Astrocyte (in vitro differentiated cells and primary cell): Measurements from ENCODE around the gene RPS6KA4. TPM values are rescaled to one million over a fixed set of nuclear protein-coding genes. Genes with fewer than 3 reads are reported as not detected.

Source experiments
- DNase-seq: peaks from one replicate; pipeline ENCODE4 v3.0.0-alpha.2; 2010; ENCODE audit warnings: low read depth
- FAIRE-seq: peaks from 2 replicates; lab custom pipeline; 2011; peaks lifted over from hg19 to GRCh38; lab: Jason Lieb, UNC
- H2AFZ ChIP-seq: 2 replicates; pipeline ENCODE4 v1.6.0; 2012; ENCODE audit warnings: low read depth, low read length, inconsistent platforms
- H3K27ac ChIP-seq: 2 replicates; pipeline ENCODE4 v1.5.1; 2011; ENCODE audit warnings: low read depth, low read length, inconsistent platforms
- H3K27me3 ChIP-seq: 2 replicates; pipeline ENCODE4 v1.6.0; 2011; ENCODE audit warnings: low read length, inconsistent platforms; ENCODE audit not compliant: insufficient read depth
- H3K36me3 ChIP-seq: 2 replicates; pipeline ENCODE4 v1.5.1; 2011; ENCODE audit warnings: low read length, inconsistent platforms; ENCODE audit not compliant: insufficient read depth
- H3K4me1 ChIP-seq: 2 replicates; pipeline ENCODE4 v1.5.1; 2011; ENCODE audit warnings: low read length, inconsistent platforms; ENCODE audit not compliant: insufficient read depth
- H3K4me2 ChIP-seq: 2 replicates; pipeline ENCODE4 v1.6.0; 2012; ENCODE audit warnings: low read length, inconsistent platforms
- H3K4me3 ChIP-seq: 2 replicates; pipeline ENCODE4 v1.5.1; 2011; ENCODE audit warnings: low read depth, mild to moderate bottlenecking, low read length, inconsistent platforms; ENCODE audit not compliant: insufficient read depth
- H3K79me2 ChIP-seq: 2 replicates; pipeline ENCODE4 v1.6.0; 2012; ENCODE audit warnings: mild to moderate bottlenecking, low read length, inconsistent platforms; ENCODE audit not compliant: insufficient read depth
- H3K9ac ChIP-seq: 2 replicates; pipeline ENCODE4 v1.6.0; 2012; ENCODE audit warnings: mild to moderate bottlenecking, low read length, inconsistent platforms
- H3K9me3 ChIP-seq: 2 replicates; pipeline ENCODE4 v1.5.1; 2012; ENCODE audit warnings: low read depth, mild to moderate bottlenecking, low read length, inconsistent platforms; ENCODE audit not compliant: insufficient read depth
- H4K20me1 ChIP-seq: 2 replicates; pipeline ENCODE4 v1.6.0; 2012; ENCODE audit warnings: low read length, inconsistent platforms; ENCODE audit not compliant: insufficient read depth
- H3K27ac Mint-ChIP-seq: one replicate; pipeline ENCODE4 v1.8.0; 2021; ENCODE audit warnings: mild to moderate bottlenecking, mixed read lengths; ENCODE audit not compliant: unreplicated experiment
- H3K27me3 Mint-ChIP-seq: one replicate; pipeline ENCODE4 v1.8.0; 2021; ENCODE audit warnings: low read depth, mixed read lengths; ENCODE audit not compliant: unreplicated experiment
- H3K36me3 Mint-ChIP-seq: one replicate; pipeline ENCODE4 v1.8.0; 2021; ENCODE audit warnings: low read depth, mixed read lengths; ENCODE audit not compliant: unreplicated experiment
- H3K4me1 Mint-ChIP-seq: one replicate; pipeline ENCODE4 v1.8.0; 2021; ENCODE audit warnings: low read depth, mixed read lengths; ENCODE audit not compliant: unreplicated experiment
- H3K4me3 Mint-ChIP-seq: one replicate; pipeline ENCODE4 v1.8.0; 2021; ENCODE audit warnings: mild to moderate bottlenecking, moderate library complexity, mixed read lengths; ENCODE audit not compliant: unreplicated experiment
- H3K9me3 Mint-ChIP-seq: one replicate; pipeline ENCODE4 v1.8.0; 2021; ENCODE audit warnings: mild to moderate bottlenecking, mixed read lengths; ENCODE audit not compliant: unreplicated experiment
- CTCF ChIP-seq: IDR thresholded peaks from 2 replicates; pipeline ENCODE4 v1.5.1; 2011; ENCODE audit warnings: low read depth, mild to moderate bottlenecking, inconsistent platforms, low read length, moderate library complexity; ENCODE audit not compliant: insufficient read depth
- EZH2 ChIP-seq: IDR thresholded peaks from 2 replicates; pipeline ENCODE4 v1.6.1; 2012; ENCODE audit warnings: mild to moderate bottlenecking, low read length, inconsistent platforms; ENCODE audit not compliant: insufficient read depth
- total RNA-seq: library from RNA; stranded (reverse); gene quantifications from 2 replicates; pipeline ENCODE4 v1.2.1, GENCODE V29; 2021

RPS6KA4 gene
- total RNA-seq, 1 donor from 2014 or later = 36.2 TPM

DNA sequence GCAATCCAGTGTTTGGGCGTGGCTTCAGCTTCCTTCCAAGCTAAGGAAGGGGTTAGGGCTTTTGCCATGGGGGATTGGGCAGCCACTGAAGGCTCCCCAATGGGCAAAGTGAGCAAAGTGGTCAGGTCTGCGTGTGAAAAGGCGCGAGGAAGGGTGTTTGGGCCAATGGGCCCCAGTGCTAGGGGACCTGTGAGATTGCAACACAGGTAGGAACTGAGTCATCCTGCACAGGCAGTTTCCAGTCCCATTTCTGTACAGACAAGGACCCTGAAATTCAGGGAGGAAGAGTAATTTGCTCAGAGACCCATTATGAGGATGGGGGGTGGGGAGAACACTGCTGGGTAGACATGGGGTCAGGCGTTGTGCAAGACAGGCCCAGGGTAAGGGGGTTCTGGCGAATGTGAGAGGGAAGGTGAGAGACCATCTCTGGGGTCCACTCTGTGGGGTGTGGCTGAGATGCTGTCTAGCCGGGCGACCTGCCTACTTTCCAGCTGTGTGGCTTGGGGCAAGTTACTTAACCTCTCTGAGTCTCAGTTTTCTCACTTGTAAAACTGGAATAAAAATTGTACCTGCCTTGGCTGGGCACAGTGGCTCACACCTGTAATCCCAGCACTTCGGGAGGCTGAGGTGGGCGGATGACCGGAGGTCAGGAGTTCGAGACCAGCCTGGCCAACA, 11.6 kb upstream of the RPS6KA4 start:
- Histone ChIP-seq H3K27ac (no peak overlapping the region), H3K9me3 (no peaks in the 10 kb centered on the region), H3K79me2 (no peaks in the 10 kb centered on the region), H3K4me2 (no peak overlapping the region), H3K4me3 (no peak overlapping the region), H3K27me3 (no peaks in the 10 kb centered on the region), H2AFZ (no peak overlapping the region), H4K20me1 (no peaks in the 10 kb centered on the region), H3K4me1 (peaks cover 1% of the 10 kb centered on the region), H3K9ac (no peak overlapping the region), H3K36me3 (no peaks in the 10 kb centered on the region)
- FAIRE-seq (no peak), DNase-seq (no peak)
- no peak for TF ChIP-seq CTCF
- no peak for TF ChIP-seq EZH2
- H3K9me3 Mint-ChIP-seq = no peaks in the 10 kb centered on the region
- H3K27me3 Mint-ChIP-seq = peaks cover 18% of the 10 kb centered on the region
- no peak overlapping the region for H3K4me3 Mint-ChIP-seq
- H3K4me1 Mint-ChIP-seq = no peaks in the 10 kb centered on the region
- no peaks in the 10 kb centered on the region for H3K36me3 Mint-ChIP-seq
- no peak overlapping the region for H3K27ac Mint-ChIP-seq

GRCh38 chr11:64348383-64349024, 10.5 kb upstream of the RPS6KA4 start:
- Mint-ChIP-seq H3K4me3 (no peak overlapping the region), H3K4me1 (no peaks in the 10 kb centered on the region), H3K27me3 (peaks cover 18% of the 10 kb centered on the region), H3K9me3 (no peaks in the 10 kb centered on the region), H3K36me3 (no peaks in the 10 kb centered on the region), H3K27ac (no peak overlapping the region)
- Histone ChIP-seq H3K9me3 (no peaks in the 10 kb centered on the region), H3K27me3 (no peaks in the 10 kb centered on the region), H3K36me3 (no peaks in the 10 kb centered on the region), H3K9ac (no peak overlapping the region), H3K4me2 (no peak overlapping the region), H3K4me3 (no peak overlapping the region), H4K20me1 (no peaks in the 10 kb centered on the region), H2AFZ (no peak overlapping the region), H3K27ac (no peak overlapping the region), H3K79me2 (no peaks in the 10 kb centered on the region), H3K4me1 (no peaks in the 10 kb centered on the region)
- FAIRE-seq (no peak), DNase-seq (no peak)
- TF ChIP-seq EZH2 = no peak
- no peak for TF ChIP-seq CTCF

DNA sequence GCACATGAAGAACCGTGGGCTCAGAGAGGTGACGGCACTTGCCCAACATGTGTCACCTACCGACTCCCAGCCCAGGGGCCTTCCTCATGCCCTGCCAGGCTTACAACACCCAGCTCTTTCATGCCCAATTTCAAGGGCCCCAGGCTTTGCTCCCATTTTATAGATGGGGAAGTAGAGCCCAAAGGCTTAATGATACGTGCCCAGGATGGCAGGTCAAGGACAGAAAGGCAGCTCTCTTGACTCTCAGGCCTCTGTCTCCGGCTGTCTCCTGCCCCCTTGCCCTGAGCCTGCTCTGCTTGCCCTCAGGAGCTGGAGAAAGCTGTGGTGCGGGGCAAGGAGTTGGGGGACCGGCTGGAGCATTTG, 10.0 kb upstream of the RPS6KA4 start:
- Histone ChIP-seq H3K4me2 (no peak overlapping the region), H3K4me1 (no peaks in the 10 kb centered on the region), H3K9ac (no peak overlapping the region), H3K36me3 (no peaks in the 10 kb centered on the region), H3K27ac (no peak overlapping the region), H3K27me3 (no peaks in the 10 kb centered on the region), H3K4me3 (no peak overlapping the region), H2AFZ (no peak overlapping the region), H3K79me2 (no peaks in the 10 kb centered on the region), H4K20me1 (no peaks in the 10 kb centered on the region), H3K9me3 (no peaks in the 10 kb centered on the region)
- Mint-ChIP-seq H3K27me3 (peaks cover 18% of the 10 kb centered on the region), H3K27ac (no peak overlapping the region), H3K4me3 (no peak overlapping the region), H3K9me3 (no peaks in the 10 kb centered on the region), H3K36me3 (no peaks in the 10 kb centered on the region), H3K4me1 (no peaks in the 10 kb centered on the region)
- no peak for DNase-seq
- no peak for FAIRE-seq
- TF ChIP-seq CTCF = no peak
- no peak for TF ChIP-seq EZH2
